ENCODE results near the gene DNAAF8. TPM values are rescaled to one million over a fixed set of nuclear protein-coding genes. Genes with fewer than 3 reads are reported as not detected.

Gene DNAAF8
- total RNA-seq, 1 donor from 2014 or later = not detected

DNA sequence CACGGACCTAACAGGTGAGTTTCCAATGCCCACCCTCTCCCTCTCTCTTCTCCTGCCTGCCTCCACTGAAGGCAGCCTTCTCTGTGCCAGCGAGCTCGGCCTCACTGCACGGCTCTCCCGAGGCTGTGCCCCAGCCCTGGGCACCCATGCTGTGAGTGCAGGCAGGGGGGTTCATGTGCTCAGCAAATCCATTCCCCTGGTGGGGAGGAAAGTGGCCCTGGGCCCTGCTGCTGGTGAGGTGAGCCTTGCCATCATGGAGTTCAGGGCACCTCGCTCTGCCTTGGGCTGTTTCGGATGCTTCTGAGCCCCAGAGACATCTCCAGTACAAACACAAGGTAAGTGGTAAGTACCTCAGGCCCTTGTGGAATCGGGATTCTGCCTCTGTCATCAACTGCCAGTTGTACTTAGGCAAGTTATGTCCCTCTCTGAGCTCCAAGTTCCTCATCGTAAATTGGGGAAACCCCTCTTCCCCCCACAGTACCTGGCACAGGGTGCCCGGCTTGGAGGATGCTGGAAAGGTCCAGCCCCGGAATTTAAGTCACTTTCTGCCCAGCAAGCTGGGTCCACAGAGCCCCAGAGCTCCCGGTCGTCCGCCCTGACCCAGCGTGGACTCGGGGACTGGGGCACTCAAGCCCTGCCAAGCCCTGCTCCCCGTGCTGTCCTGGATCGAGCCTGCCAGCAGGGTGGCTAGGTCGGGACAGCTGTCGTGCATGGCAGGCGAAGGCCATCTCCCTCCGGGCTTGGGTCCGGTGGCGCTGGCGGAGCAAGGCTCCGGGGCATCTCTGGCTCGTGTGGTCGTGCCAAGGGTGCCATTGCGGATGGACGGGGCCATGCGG lies 41.7 kb upstream of the DNAAF8 start:
- H3K27ac Mint-ChIP-seq = no peak overlapping the region
- H3K9me3 Mint-ChIP-seq = no peaks in the 10 kb centered on the region
- no peaks in the 10 kb centered on the region for H3K4me1 Mint-ChIP-seq
- H3K4me1 ChIP-seq = no peaks in the 10 kb centered on the region
- no peaks in the 10 kb centered on the region for H3K27me3 ChIP-seq
- no peak overlapping the region for H3K27ac ChIP-seq
- H3F3A ChIP-seq (ENCODE audit: low read depth) = peaks cover 19% of the 10 kb centered on the region
- peaks cover 17% of the 10 kb centered on the region for H4K20me1 ChIP-seq (ENCODE audit: low read depth)
- H3K36me3 ChIP-seq = no peaks in the 10 kb centered on the region
- no peaks in the 10 kb centered on the region for H3K36me3 Mint-ChIP-seq
- H2AFZ ChIP-seq (replicated peaks) = peak overlapping the region; percentile 26
- peak overlapping the region; percentile 85 for H3K4me3 Mint-ChIP-seq
- H3K9ac ChIP-seq = no peak overlapping the region
- peaks cover 13% of the 10 kb centered on the region for H3K79me2 ChIP-seq (ENCODE audit: low read depth)
- peaks cover 7% of the 10 kb centered on the region for H3K27me3 Mint-ChIP-seq (ENCODE audit: insufficient read depth, low read depth)
- H3K9me3 ChIP-seq (ENCODE audit: low read depth) = no peaks in the 10 kb centered on the region
- peak; percentile 53 for DNase-seq (ENCODE audit: low spot score)
- peak overlapping the region; percentile 92 for H3K4me2 ChIP-seq
- no peak for TF ChIP-seq EZH2 (IDR thresholded peaks at IDR 0.05)
- TF ChIP-seq, protein P1, sequence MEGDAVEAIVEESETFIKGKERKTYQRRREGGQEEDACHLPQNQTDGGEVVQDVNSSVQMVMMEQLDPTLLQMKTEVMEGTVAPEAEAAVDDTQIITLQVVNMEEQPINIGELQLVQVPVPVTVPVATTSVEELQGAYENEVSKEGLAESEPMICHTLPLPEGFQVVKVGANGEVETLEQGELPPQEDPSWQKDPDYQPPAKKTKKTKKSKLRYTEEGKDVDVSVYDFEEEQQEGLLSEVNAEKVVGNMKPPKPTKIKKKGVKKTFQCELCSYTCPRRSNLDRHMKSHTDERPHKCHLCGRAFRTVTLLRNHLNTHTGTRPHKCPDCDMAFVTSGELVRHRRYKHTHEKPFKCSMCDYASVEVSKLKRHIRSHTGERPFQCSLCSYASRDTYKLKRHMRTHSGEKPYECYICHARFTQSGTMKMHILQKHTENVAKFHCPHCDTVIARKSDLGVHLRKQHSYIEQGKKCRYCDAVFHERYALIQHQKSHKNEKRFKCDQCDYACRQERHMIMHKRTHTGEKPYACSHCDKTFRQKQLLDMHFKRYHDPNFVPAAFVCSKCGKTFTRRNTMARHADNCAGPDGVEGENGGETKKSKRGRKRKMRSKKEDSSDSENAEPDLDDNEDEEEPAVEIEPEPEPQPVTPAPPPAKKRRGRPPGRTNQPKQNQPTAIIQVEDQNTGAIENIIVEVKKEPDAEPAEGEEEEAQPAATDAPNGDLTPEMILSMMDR (IDR thresholded peaks at IDR 0.05) = no peak
- no peak for TF ChIP-seq EZH2phosphoT487 (IDR thresholded peaks at IDR 0.05)
- peak overlapping the region; percentile 94 for H3K4me3 ChIP-seq

DNA sequence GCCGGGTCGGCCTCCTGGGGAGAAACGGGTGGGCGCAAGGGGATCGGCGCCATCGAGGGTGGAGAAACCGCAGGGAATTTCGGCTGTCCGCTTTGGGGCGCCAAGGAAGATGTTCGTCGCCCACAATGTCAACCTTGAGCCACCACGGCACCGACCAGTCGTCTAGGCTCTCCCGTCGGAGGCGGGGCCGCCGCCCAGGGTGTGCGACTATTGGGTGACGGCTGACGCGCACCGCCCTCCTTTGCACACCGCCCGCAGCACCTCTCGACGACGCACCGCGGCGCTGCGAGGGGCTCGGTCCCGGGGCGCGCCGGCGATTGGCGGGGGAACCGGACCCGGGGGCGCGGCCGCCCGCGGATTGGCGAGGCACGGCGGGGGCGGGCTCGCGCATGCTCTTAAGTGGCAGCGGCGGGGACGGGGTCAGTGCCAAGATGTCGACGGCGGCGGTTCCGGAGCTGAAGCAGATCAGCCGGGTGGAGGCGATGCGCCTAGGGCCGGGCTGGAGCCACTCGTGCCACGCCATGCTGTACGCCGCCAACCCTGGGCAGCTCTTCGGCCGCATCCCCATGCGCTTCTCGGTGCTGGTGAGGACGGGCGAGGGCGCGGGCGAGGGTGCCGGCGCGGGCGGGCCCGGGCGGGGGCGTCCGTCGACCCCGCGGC lies 40.9 kb upstream of the DNAAF8 start, which contains the start of gene NUDT16L1:
NUDT16L1 (plus strand) TSS at position 267 of the 660 bp plus-strand sequence; CDS start at position 432, 165 bp downstream.
- peak; percentile 99 for DNase-seq (ENCODE audit: low spot score)
- Histone ChIP-seq H3K9me3 (ENCODE audit: low read depth) (no peaks in the 10 kb centered on the region), H3K4me3 (peak within 1 kb of the TSS; percentile 94), H4K20me1 (ENCODE audit: low read depth) (peaks cover 17% of the 10 kb centered on the region), H3F3A (ENCODE audit: low read depth) (peaks cover 19% of the 10 kb centered on the region), H3K36me3 (no peaks in the 10 kb centered on the region), H3K9ac (peak within 1 kb of the TSS; percentile 82), H3K4me2 (peak within 1 kb of the TSS; percentile 92), H3K27me3 (no peaks in the 10 kb centered on the region), H3K4me1 (no peaks in the 10 kb centered on the region), H3K79me2 (ENCODE audit: low read depth) (peaks cover 13% of the 10 kb centered on the region), H3K27ac (no peak within 1 kb of the TSS), H2AFZ (replicated peaks) (peak within 1 kb of the TSS; percentile 26)
- no peak for TF ChIP-seq EZH2 (IDR thresholded peaks at IDR 0.05)
- TF ChIP-seq EZH2phosphoT487 (IDR thresholded peaks at IDR 0.05) = no peak
- TF ChIP-seq, protein P1 (IDR thresholded peaks at IDR 0.05) = peak; percentile 41
- H3K4me3 Mint-ChIP-seq = peak within 1 kb of the TSS; percentile 89
- H3K36me3 Mint-ChIP-seq = no peaks in the 10 kb centered on the region
- H3K9me3 Mint-ChIP-seq = no peaks in the 10 kb centered on the region
- no peak within 1 kb of the TSS for H3K27ac Mint-ChIP-seq
- no peaks in the 10 kb centered on the region for H3K4me1 Mint-ChIP-seq
- peaks cover 7% of the 10 kb centered on the region for H3K27me3 Mint-ChIP-seq (ENCODE audit: insufficient read depth, low read depth)

DNA sequence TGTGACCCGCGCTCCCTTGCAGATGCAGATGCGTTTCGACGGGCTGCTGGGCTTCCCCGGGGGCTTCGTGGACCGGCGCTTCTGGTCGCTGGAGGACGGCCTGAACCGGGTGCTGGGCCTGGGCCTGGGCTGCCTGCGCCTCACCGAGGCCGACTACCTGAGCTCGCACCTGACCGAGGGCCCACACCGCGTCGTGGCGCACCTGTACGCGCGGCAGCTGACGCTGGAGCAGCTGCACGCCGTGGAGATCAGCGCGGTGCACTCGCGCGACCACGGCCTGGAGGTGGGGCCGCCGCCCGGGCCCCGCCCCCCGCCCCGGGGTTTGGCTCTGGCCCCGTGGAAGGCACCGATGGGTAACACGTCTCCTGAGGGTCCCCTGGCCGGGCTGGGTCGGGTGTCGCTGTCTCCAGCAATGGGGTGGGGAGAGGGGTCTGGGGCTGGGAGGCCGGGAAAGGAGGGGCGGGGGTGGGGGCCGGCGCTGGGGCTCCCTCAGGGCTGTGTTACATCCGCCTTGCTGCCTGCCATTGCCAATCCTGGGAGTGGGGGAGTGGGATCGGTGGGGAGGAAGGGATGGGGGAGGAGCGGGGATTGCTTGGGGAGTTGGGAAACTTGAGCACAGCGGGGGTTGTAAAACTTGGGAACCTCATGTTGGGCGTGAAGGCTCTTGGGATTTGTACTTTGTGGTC lies 40.2 kb upstream of the DNAAF8 start:
- peak overlapping the region; percentile 94 for H3K4me3 ChIP-seq
- DNase-seq (ENCODE audit: low spot score) = peak; percentile 37
- H3K4me2 ChIP-seq = peak overlapping the region; percentile 91
- Mint-ChIP-seq H3K36me3 (no peaks in the 10 kb centered on the region), H3K27me3 (ENCODE audit: insufficient read depth, low read depth) (peaks cover 7% of the 10 kb centered on the region), H3K4me1 (no peaks in the 10 kb centered on the region), H3K4me3 (peak overlapping the region; percentile 89), H3K9me3 (no peaks in the 10 kb centered on the region), H3K27ac (no peak overlapping the region)
- peak overlapping the region; percentile 82 for H3K9ac ChIP-seq
- H3K4me1 ChIP-seq = no peaks in the 10 kb centered on the region
- H2AFZ ChIP-seq (replicated peaks) = no peak overlapping the region
- TF ChIP-seq EZH2phosphoT487 (IDR thresholded peaks at IDR 0.05) (no peak), EZH2 (IDR thresholded peaks at IDR 0.05) (no peak)
- TF ChIP-seq, protein P1 (IDR thresholded peaks at IDR 0.05) = no peak
- H3K36me3 ChIP-seq = no peaks in the 10 kb centered on the region
- H3K27ac ChIP-seq = no peak overlapping the region
- no peaks in the 10 kb centered on the region for H3K9me3 ChIP-seq (ENCODE audit: low read depth)
- H3K79me2 ChIP-seq (ENCODE audit: low read depth) = peaks cover 13% of the 10 kb centered on the region
- peaks cover 17% of the 10 kb centered on the region for H4K20me1 ChIP-seq (ENCODE audit: low read depth)
- H3F3A ChIP-seq (ENCODE audit: low read depth) = peaks cover 19% of the 10 kb centered on the region
- no peaks in the 10 kb centered on the region for H3K27me3 ChIP-seq

Measured in neural progenitor cell (in vitro differentiated cells).